CD4-positive, alpha-beta T cell (primary cell): ENCODE results near the gene NTRK2. TPM values are rescaled to one million over a fixed set of nuclear protein-coding genes. Genes with fewer than 3 reads are reported as not detected.

Experiments
- ATAC-seq: fragments of 200-7000 bp; cut with Tn5 transposase; one replicate; pipeline ENCODE4 v1.10.0; 2022; ENCODE audit warnings: mild to moderate bottlenecking; ENCODE audit not compliant: poor library complexity
- CTCF ChIA-PET: fragments of 350-600 bp; sonication (Branson Sonifier 250); formaldehyde crosslinking; loops from one replicate; lab custom pipeline; 2021; ENCODE audit warnings: antibody characterized with exemption, inconsistent platforms; lab: Charles Lee
- POLR2A ChIA-PET: fragments of 350-600 bp; sonication (Branson Sonifier 250); formaldehyde crosslinking; loops from one replicate; lab custom pipeline; 2021; ENCODE audit warnings: antibody characterized with exemption, inconsistent platforms; lab: Charles Lee
- DNase-seq, 14 experiments: peaks; one replicate each; pipeline ENCODE4 v3.0.0-alpha.2; 2013 to 2020; ENCODE audit warnings: mixed read lengths in 2 of 14
- H3K27ac ChIP-seq, 2 donors: one replicate each; pipeline versions ENCODE4 v1.5.1 to v1.7.0; 2013; ENCODE audit warnings: low read length in 2 of 2, low read depth in 1 of 2, mild to moderate bottlenecking in 1 of 2
- H3K27me3 ChIP-seq, 2 experiments: 1 replicate in 1 of 2; 2 replicates in 1 of 2; pipeline versions ENCODE4 v1.6.1 to v1.7.0; 2013; ENCODE audit warnings: low read length in 2 of 2, control low read depth in 1 of 2, mild to moderate bottlenecking in 1 of 2, moderate library complexity in 1 of 2; ENCODE audit not compliant: insufficient read depth in 2 of 2, control insufficient read depth in 1 of 2
- H3K36me3 ChIP-seq: one replicate; pipeline ENCODE4 v1.6.1; 2013; ENCODE audit warnings: low read length, control low read depth; ENCODE audit not compliant: insufficient read depth
- H3K4me1 ChIP-seq: one replicate; pipeline ENCODE4 v1.6.1; 2013; ENCODE audit warnings: low read length, control low read depth; ENCODE audit not compliant: insufficient read depth
- H3K4me3 ChIP-seq: one replicate; pipeline ENCODE4 v1.5.1; 2013; ENCODE audit warnings: mild to moderate bottlenecking, low read length, moderate library complexity
- H3K9me3 ChIP-seq, 2 experiments: 1 replicate in 1 of 2; 2 replicates in 1 of 2; pipeline versions ENCODE4 v1.6.1 to v1.7.0; 2013; ENCODE audit warnings: low read length in 2 of 2, mild to moderate bottlenecking in 2 of 2, control low read depth in 1 of 2, moderate library complexity in 1 of 2; ENCODE audit not compliant: control insufficient read depth in 1 of 2, insufficient read depth in 1 of 2
- H3K27ac Mint-ChIP-seq: one replicate; pipeline ENCODE4 v1.8.0; 2020; ENCODE audit warnings: mixed read lengths
- H3K27me3 Mint-ChIP-seq: one replicate; pipeline ENCODE4 v1.8.0; 2021; ENCODE audit warnings: mixed read lengths
- H3K36me3 Mint-ChIP-seq: one replicate; pipeline ENCODE4 v1.8.0; 2021; ENCODE audit warnings: low read depth, mixed read lengths
- H3K4me1 Mint-ChIP-seq: one replicate; pipeline ENCODE4 v1.8.0; 2021; ENCODE audit warnings: low read depth, mixed read lengths
- H3K4me3 Mint-ChIP-seq: one replicate; pipeline ENCODE4 v1.8.0; 2020; ENCODE audit warnings: mild to moderate bottlenecking, mixed read lengths
- H3K9me3 Mint-ChIP-seq: one replicate; pipeline ENCODE4 v1.8.0; 2020; ENCODE audit warnings: mixed read lengths
- intact Hi-C, 2 experiments: fragments of 100-400 bp; cut with DNase I in 1 of 2; cut with micrococcal nuclease in 1 of 2; formaldehyde crosslinking; loops; one replicate each; pipeline versions ENCODE4 v1.15.1 to v1.9.0; 2023 to 2025; cut with DNase I, micrococcal nuclease
- total RNA-seq, 174 experiments: library from RNA in 2 of 174; stranded (reverse) in 2 of 174; gene quantifications; one replicate each; pipeline ENCODE4 v1.2.3 and lab custom pipeline; 2021 to 2026
- TF ChIP-seq, protein P1 (sequence below): fragments of 200-600 bp; IDR thresholded peaks from one replicate; pipeline ENCODE4 v1.8.0; 2022; ENCODE audit warnings: antibody characterized with exemption, mild to moderate bottlenecking

NTRK2 gene
- total RNA-seq, 2 experiments from 2014 or later: 0.06 to 0.14 TPM

DNA sequence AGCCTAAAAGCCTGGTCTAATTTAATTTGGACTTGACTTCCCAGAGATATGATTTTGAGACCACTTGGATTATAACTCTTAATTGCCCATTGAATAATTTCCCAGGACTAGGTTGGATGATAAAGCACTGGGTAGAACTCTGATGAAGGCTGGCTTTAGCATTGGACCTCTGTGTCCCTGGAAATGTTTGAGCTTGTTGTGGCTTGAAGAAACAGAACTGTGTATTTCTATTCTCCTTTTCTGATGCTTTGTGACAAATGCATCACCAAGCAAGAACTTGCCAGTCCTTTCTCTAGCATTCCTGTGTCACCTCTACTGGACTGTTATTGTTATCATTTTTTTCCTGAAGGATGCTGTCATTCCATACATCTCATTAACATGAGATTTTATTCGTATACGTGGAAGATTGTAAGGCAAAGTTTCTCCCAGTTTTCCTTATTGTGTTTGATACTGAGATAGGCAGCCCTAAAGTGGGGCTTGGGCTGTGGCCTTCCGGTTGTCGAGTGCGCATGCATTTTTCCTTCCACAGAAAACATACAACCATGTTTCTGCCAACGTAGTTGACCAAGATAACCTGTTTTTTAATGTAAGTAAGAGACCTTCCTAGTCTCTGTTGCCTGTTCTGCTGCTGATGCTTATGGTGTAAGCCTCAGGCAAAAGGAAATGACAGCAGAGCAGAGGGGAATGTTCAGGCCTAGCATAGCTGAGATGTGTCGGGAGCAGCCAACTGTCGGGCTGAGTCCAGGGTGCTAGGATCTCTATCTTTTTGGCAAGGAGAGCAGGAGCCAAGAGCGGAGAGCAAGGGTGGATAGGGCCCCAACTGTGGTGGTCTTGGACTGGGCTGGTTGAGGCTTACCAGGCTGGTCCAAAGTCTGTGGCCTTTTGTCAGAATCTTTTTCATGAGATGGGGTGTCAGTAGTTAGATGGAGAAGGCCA, 2.3 kb downstream of the NTRK2 start:
- no peaks in the 10 kb centered on the region for H3K36me3 Mint-ChIP-seq
- intact Hi-C loops: no loop called here
- no peak overlapping the region for H3K4me3 Mint-ChIP-seq
- no peak for ATAC-seq
- Histone ChIP-seq H3K36me3 (no peaks in the 10 kb centered on the region), H3K27me3 (peaks cover 23 to 39% of the 10 kb centered on the region in 2 experiments), H3K4me3 (no peak overlapping the region), H3K9me3 (peaks cover 0 to 19% of the 10 kb centered on the region in 2 experiments), H3K4me1 (peaks cover 14% of the 10 kb centered on the region), H3K27ac (no peak overlapping the region)
- TF ChIP-seq, protein P1, sequence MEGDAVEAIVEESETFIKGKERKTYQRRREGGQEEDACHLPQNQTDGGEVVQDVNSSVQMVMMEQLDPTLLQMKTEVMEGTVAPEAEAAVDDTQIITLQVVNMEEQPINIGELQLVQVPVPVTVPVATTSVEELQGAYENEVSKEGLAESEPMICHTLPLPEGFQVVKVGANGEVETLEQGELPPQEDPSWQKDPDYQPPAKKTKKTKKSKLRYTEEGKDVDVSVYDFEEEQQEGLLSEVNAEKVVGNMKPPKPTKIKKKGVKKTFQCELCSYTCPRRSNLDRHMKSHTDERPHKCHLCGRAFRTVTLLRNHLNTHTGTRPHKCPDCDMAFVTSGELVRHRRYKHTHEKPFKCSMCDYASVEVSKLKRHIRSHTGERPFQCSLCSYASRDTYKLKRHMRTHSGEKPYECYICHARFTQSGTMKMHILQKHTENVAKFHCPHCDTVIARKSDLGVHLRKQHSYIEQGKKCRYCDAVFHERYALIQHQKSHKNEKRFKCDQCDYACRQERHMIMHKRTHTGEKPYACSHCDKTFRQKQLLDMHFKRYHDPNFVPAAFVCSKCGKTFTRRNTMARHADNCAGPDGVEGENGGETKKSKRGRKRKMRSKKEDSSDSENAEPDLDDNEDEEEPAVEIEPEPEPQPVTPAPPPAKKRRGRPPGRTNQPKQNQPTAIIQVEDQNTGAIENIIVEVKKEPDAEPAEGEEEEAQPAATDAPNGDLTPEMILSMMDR: no peak
- peaks cover 73% of the 10 kb centered on the region for H3K27me3 Mint-ChIP-seq
- H3K27ac Mint-ChIP-seq: no peak overlapping the region
- peaks cover 14% of the 10 kb centered on the region for H3K4me1 Mint-ChIP-seq
- no peaks in the 10 kb centered on the region for H3K9me3 Mint-ChIP-seq
- CTCF ChIA-PET: no interaction called here
- no peak for DNase-seq
- POLR2A ChIA-PET: no interaction called here

DNA sequence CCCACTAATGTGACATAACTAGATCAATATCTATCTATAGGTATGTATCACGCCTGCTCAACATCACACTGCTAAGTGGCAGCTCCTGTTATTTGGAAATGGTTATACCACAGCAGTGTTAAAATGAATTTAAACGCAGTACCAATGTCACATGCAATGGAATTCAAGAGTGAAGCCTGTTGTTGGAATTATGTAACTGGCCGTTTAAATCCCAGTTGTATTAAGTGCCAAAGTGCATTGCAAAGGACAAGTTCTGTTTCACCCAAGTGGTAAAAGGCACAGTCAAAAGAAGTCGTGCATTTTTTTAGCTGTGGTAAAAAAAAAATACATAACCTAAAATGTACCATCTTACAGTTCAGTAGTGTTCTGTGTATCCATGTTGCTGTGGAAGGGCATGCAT, 4.3 kb downstream of the NTRK2 start:
- POLR2A ChIA-PET: no interaction called here
- ATAC-seq (no peak), DNase-seq (no peak)
- H3K36me3 Mint-ChIP-seq: no peaks in the 10 kb centered on the region
- H3K36me3 ChIP-seq: no peaks in the 10 kb centered on the region
- CTCF ChIA-PET: no interaction called here
- no peak overlapping the region for H3K27ac Mint-ChIP-seq
- H3K27me3 ChIP-seq: peaks cover 11 to 22% of the 10 kb centered on the region in 2 experiments
- H3K9me3 Mint-ChIP-seq: no peaks in the 10 kb centered on the region
- TF ChIP-seq, protein P1: no peak
- H3K27me3 Mint-ChIP-seq: peaks cover 56% of the 10 kb centered on the region
- H3K9me3 ChIP-seq: peaks cover 0 to 15% of the 10 kb centered on the region in 2 experiments
- no peak overlapping the region for H3K4me3 Mint-ChIP-seq
- no peak overlapping the region for H3K27ac ChIP-seq
- peaks cover 6% of the 10 kb centered on the region for H3K4me1 ChIP-seq
- intact Hi-C loops: no loop called here
- H3K4me3 ChIP-seq: no peak overlapping the region
- H3K4me1 Mint-ChIP-seq: peaks cover 5% of the 10 kb centered on the region

DNA sequence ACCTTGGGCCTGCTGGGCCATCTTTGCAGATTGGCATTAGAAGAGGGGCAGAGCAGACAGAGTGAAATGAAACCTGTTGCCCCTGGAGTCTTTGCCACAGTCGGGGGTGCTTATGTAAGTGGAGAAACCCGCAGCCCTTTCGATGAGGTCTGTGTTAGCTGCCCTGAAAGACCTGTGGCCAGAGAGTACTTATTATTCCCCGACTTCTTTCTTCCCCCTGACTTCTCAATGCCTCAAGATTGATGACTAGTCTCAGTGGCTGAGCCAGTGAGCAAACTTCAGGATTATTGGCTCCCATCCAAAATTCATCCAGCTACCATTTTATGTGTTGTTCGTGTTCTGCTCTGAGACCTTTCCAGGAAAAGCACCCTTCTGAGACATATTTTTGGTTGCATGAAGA, 7.6 kb downstream of the NTRK2 start:
- Mint-ChIP-seq H3K4me1 (no peaks in the 10 kb centered on the region), H3K27me3 (peaks cover 34% of the 10 kb centered on the region), H3K36me3 (no peaks in the 10 kb centered on the region), H3K9me3 (no peaks in the 10 kb centered on the region), H3K27ac (no peak overlapping the region), H3K4me3 (no peak overlapping the region)
- CTCF ChIA-PET: interaction anchor here (1.0 kb wide), 1 partner anchor 21 kb away, joined by 3 read pairs; no protein-coding TSS in a partner anchor
- TF ChIP-seq, protein P1: no peak
- no peak for ATAC-seq
- Histone ChIP-seq H3K9me3 (no peaks in the 10 kb centered on the region), H3K27ac (no peak overlapping the region), H3K4me3 (no peak overlapping the region), H3K4me1 (no peaks in the 10 kb centered on the region), H3K36me3 (no peaks in the 10 kb centered on the region), H3K27me3 (no peaks in the 10 kb centered on the region)
- POLR2A ChIA-PET: no interaction called here
- DNase-seq: no peak
- intact Hi-C loops: no loop called here
